NB4 (cell line): ENCODE data around the gene ZNF618.

Experiments
- DNase-seq: peaks from one replicate; pipeline ENCODE4 v3.0.0; 2010; ENCODE audit warnings: low read depth
- H3K4me3 ChIP-seq: one replicate; pipeline ENCODE4 v1.5.1; 2011; ENCODE audit warnings: mild to moderate bottlenecking, low read depth, low read length, moderate library complexity
- CTCF ChIP-seq: IDR thresholded peaks from one replicate; pipeline ENCODE4 v1.5.1; 2012; ENCODE audit warnings: low read depth, low read length
- MAX ChIP-seq: IDR thresholded peaks from 2 replicates; pipeline ENCODE4 v1.6.1; 2011; ENCODE audit warnings: low read depth, low read length
- MYC ChIP-seq: IDR thresholded peaks from 2 replicates; pipeline ENCODE4 v1.6.1; 2011; ENCODE audit warnings: low read depth, low read length
- POLR2A ChIP-seq: IDR thresholded peaks from 2 replicates; pipeline ENCODE4 v1.6.1; 2011; ENCODE audit warnings: mild to moderate bottlenecking; ENCODE audit not compliant: insufficient read length; ENCODE audit errors: extremely low read depth

Gene ZNF618

GRCh38 chr9:113931140-113931539 is 55.0 kb downstream of the ZNF618 start:
- TF ChIP-seq POLR2A (no peak), CTCF (no peak), MAX (no peak), MYC (no peak)
- DNase-seq = no peak
- H3K4me3 ChIP-seq = no peak overlapping the region

- no peak overlapping the region for H3K4me3 ChIP-seq
- no peak for TF ChIP-seq MYC
- no peak for TF ChIP-seq CTCF
- no peak for TF ChIP-seq MAX
- TF ChIP-seq POLR2A = no peak
- no peak for DNase-seq
Observed at GRCh38 chr9:113931777-113932176, 55.7 kb downstream of the ZNF618 start.

GRCh38 chr9:113932906-113933584 is 56.9 kb downstream of the ZNF618 start:
- TF ChIP-seq MAX (no peak), POLR2A (no peak), CTCF (no peak), MYC (no peak)
- H3K4me3 ChIP-seq = no peak overlapping the region
- no peak for DNase-seq

- DNase-seq = no peak
- no peak overlapping the region for H3K4me3 ChIP-seq
- no peak for TF ChIP-seq POLR2A
- no peak for TF ChIP-seq CTCF
- no peak for TF ChIP-seq MYC
- TF ChIP-seq MAX = no peak
Observed at GRCh38 chr9:113933671-113934070, 57.6 kb downstream of the ZNF618 start.

- no peak for TF ChIP-seq CTCF
- no peak for TF ChIP-seq MAX
- no peak for TF ChIP-seq MYC
- no peak for TF ChIP-seq POLR2A
- no peak for DNase-seq
- no peak overlapping the region for H3K4me3 ChIP-seq
Observed at GRCh38 chr9:113934167-113934828, 58.2 kb downstream of the ZNF618 start.
